ENCODE results near the gene ADA. TPM values are rescaled to one million over a fixed set of nuclear protein-coding genes. Genes with fewer than 3 reads are reported as not detected.

Gene ADA
- total and polyA plus RNA-seq, 4 donors: 2.8 to 16.4 (median 10.7) TPM

DNA sequence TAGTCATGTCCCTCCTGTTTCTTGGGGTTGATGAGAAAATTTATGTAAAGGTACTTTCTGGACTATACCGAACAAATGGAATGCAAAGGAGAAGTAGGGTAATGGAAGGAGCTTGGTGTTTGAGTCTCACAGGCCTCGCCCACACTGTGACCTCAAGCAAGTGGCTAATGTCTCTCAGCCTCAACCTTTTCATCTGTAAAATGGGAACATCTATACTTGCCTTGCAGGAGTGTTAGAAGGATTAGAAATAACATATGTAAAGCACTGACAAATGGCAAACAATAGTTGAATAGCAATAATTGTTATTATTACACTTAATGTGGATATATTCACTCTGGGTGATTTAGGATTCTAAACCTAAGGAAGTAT, 78.0 kb downstream of the ADA start:
- 73 to 80% methylated on average over 2 of the region's 2 CpGs for WGBS, 2 donors
- Histone ChIP-seq H3K27me3 (ENCODE audit: control insufficient read depth in 1 of 2, insufficient read depth in 2 of 2, low read length in 1 of 2) (no peaks in the 10 kb centered on the region), H3K27ac (ENCODE audit: low read depth in 1 of 2, low read length in 2 of 2) (peak overlapping the region in 1 of 2 donors; percentile 86), H3K4me3 (ENCODE audit: low read length in 2 of 2) (no peak overlapping the region), H3K4me1 (ENCODE audit: control insufficient read depth in 1 of 2, insufficient read depth in 2 of 2, low read length in 2 of 2) (no peaks in the 10 kb centered on the region), H3K9me3 (ENCODE audit: control insufficient read depth, low read length) (no peaks in the 10 kb centered on the region), H3K36me3 (ENCODE audit: control insufficient read depth in 1 of 2, insufficient read depth in 2 of 2, low read length in 1 of 2) (no peaks in the 10 kb centered on the region)
- DNase-seq: no peak
- no peak for ATAC-seq (ENCODE audit: low FRiP score)
- intact Hi-C loops (cut with DNase I): loop anchor here in 1 of 2 donors (2.0 to 5.0 kb wide), 2 partner anchors 35 to 51 kb away; partner anchors contain the start of gene SERINC3

DNA sequence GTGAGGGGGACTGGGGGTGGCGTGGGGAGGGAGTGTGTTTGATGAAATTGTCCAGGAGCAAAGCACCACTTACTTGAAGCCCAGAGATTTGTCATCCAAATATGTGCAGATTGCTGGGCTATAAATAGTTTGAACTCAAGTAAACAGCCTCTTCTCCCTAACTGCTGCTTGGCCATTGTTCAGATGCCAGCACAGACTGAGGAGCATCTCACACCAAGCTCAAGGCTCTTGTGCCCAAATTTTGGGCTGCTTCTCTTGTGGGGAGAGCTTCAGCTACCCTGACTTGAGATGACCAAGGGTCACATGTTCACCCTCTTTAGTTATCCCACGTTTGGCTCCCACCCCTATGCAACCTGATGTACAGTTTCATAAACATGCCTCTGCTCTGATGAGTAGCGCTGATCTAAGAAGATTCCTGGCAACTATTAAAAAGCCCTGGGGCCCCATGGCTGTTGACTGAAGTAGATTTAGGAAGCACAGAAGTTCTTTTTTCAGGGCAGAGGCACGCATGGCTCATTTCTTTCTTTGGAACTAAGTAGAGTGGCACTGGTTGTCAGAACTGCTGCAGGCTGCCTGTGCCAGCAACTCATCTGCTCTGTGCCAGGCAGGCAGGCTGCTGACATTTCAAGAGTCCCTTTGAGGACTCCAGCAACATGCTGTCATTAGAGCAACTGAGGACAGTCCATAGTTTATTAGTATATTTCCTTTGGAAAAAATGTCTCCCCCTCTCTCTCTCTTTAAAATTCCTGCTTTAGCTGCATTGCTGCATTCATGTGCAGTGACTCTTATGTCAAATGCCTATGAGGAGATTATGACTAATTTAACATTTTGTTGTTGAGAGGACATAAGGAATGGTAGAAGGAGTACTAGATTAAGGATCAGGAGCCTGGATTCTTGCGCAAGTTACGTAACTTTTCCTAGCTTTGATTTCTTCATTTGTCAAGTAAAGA, 78.7 kb downstream of the ADA start:
- intact Hi-C loops (cut with DNase I): loop anchor here in 1 of 2 donors (2.0 to 5.0 kb wide), 2 partner anchors 36 to 51 kb away; partner anchors contain the start of gene SERINC3
- DNase-seq (no peak), ATAC-seq (ENCODE audit: low FRiP score) (peak; percentile 70)
- Histone ChIP-seq H3K4me1 (ENCODE audit: control insufficient read depth in 1 of 2, insufficient read depth in 2 of 2, low read length in 2 of 2) (no peaks in the 10 kb centered on the region), H3K27me3 (ENCODE audit: control insufficient read depth in 1 of 2, insufficient read depth in 2 of 2, low read length in 1 of 2) (no peaks in the 10 kb centered on the region), H3K9me3 (ENCODE audit: control insufficient read depth, low read length) (no peaks in the 10 kb centered on the region), H3K4me3 (ENCODE audit: low read length in 2 of 2) (no peak overlapping the region), H3K36me3 (ENCODE audit: control insufficient read depth in 1 of 2, insufficient read depth in 2 of 2, low read length in 1 of 2) (no peaks in the 10 kb centered on the region), H3K27ac (ENCODE audit: low read depth in 1 of 2, low read length in 2 of 2) (peak overlapping the region; percentile 38 to 96)
- WGBS, 2 donors: 18 to 19% methylated on average over 6 of the region's 6 CpGs

GRCh38 chr20:44571362-44571988, 80.0 kb downstream of the ADA start:
- intact Hi-C loops (cut with DNase I): loop anchor here in 1 of 2 donors (5.0 kb wide), 1 partner anchor 49 kb away; the partner anchor contains the start of gene SERINC3
- no peaks in the 10 kb centered on the region for H3K27me3 ChIP-seq (ENCODE audit: control insufficient read depth in 1 of 2, insufficient read depth in 2 of 2, low read length in 1 of 2)
- H3K9me3 ChIP-seq (ENCODE audit: control insufficient read depth, low read length): no peaks in the 10 kb centered on the region
- H3K36me3 ChIP-seq (ENCODE audit: control insufficient read depth in 1 of 2, insufficient read depth in 2 of 2, low read length in 1 of 2): no peaks in the 10 kb centered on the region
- no peak overlapping the region for H3K4me3 ChIP-seq (ENCODE audit: low read length in 2 of 2)
- ATAC-seq (ENCODE audit: low FRiP score) (no peak), DNase-seq (no peak)
- no peaks in the 10 kb centered on the region for H3K4me1 ChIP-seq (ENCODE audit: control insufficient read depth in 1 of 2, insufficient read depth in 2 of 2, low read length in 2 of 2)
- no peak overlapping the region for H3K27ac ChIP-seq (ENCODE audit: low read depth in 1 of 2, low read length in 2 of 2)
- 88 to 93% methylated on average over 6 of the region's 6 CpGs for WGBS, 2 donors

DNA sequence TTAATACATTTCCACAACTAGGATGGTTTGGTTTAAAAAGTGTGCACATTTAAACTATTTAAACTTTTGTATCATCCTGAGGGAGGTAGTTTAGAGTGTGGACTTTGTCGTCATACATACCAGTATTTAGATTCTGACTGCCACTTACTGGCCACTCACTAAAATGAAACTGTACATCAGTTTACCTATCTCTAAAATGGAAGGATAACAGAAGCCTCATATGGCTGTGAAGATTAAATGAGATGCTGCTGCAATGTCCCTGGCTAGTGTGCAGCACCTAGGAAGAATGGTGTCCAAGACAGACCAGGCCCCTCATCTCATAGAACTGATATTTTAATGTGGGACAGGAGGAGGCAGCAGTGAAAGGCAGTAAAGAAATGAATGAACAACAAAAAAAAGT, 81.1 kb downstream of the ADA start:
- DNase-seq (no peak), ATAC-seq (ENCODE audit: low FRiP score) (no peak)
- no peaks in the 10 kb centered on the region for H3K4me1 ChIP-seq (ENCODE audit: control insufficient read depth in 1 of 2, insufficient read depth in 2 of 2, low read length in 2 of 2)
- no peaks in the 10 kb centered on the region for H3K9me3 ChIP-seq (ENCODE audit: control insufficient read depth, low read length)
- WGBS, 2 donors: 94% methylated on average over 1 of the region's 1 CpG
- H3K36me3 ChIP-seq (ENCODE audit: control insufficient read depth in 1 of 2, insufficient read depth in 2 of 2, low read length in 1 of 2): no peaks in the 10 kb centered on the region
- H3K27ac ChIP-seq (ENCODE audit: low read depth in 1 of 2, low read length in 2 of 2): no peak overlapping the region
- intact Hi-C loops (cut with DNase I): loop anchor here in 1 of 2 donors (5.0 kb wide), 1 partner anchor 48 kb away; the partner anchor contains the start of gene SERINC3
- H3K4me3 ChIP-seq (ENCODE audit: low read length in 2 of 2): no peak overlapping the region
- no peaks in the 10 kb centered on the region for H3K27me3 ChIP-seq (ENCODE audit: control insufficient read depth in 1 of 2, insufficient read depth in 2 of 2, low read length in 1 of 2)

Other genes starting within 250 kb of the ADA start
- 10 to 100 TPM in 1 of 2 donors, 1 to 10 TPM in 1; 7.6 to 11.8 TPM for gene TTPAL, start 175.8 kb downstream of the ADA start, total RNA-seq
- 1 to 10 TPM; 1.8 to 4.2 TPM for gene TTPAL, start 175.8 kb downstream of the ADA start, polyA plus RNA-seq
- 100 to 1,000 TPM; 131 to 134 TPM for gene SERINC3, start 129.6 kb downstream of the ADA start, total RNA-seq
- gene SERINC3, start 129.6 kb downstream of the ADA start, polyA plus RNA-seq: 10 to 100 TPM; 47.1 to 77.7 TPM
- 10 to 100 TPM; 80.9 to 85.0 TPM for gene PKIG, start 69.1 kb downstream of the ADA start, total RNA-seq
- 100 to 1,000 TPM; 190 to 247 TPM for gene PKIG, start 69.1 kb downstream of the ADA start, polyA plus RNA-seq
- 100 to 1,000 TPM in 1 of 2 donors, 10 to 100 TPM in 1; 59.4 to 186 TPM for gene CCN5, start 63.7 kb upstream of the ADA start, total RNA-seq
- 100 to 1,000 TPM in 1 of 2 donors, 10 to 100 TPM in 1; 93.1 to 137 TPM for gene CCN5, start 63.7 kb upstream of the ADA start, polyA plus RNA-seq
- 10 to 100 TPM in 1 of 2 donors, 1 to 10 TPM in 1; 5.0 to 16.1 TPM for gene KCNK15, start 94.2 kb upstream of the ADA start, total RNA-seq
- 1 to 10 TPM; 2.3 to 6.8 TPM for gene KCNK15, start 94.2 kb upstream of the ADA start, polyA plus RNA-seq
- gene RIMS4, start 158.8 kb upstream of the ADA start, total RNA-seq: 10 to 100 TPM in 1 of 2 donors, 1 to 10 TPM in 1; 2.8 to 16.6 TPM
- gene RIMS4, start 158.8 kb upstream of the ADA start, polyA plus RNA-seq: 1 to 10 TPM in 1 of 2 donors, under 1 TPM in 1; 0.46 to 2.3 TPM
- gene YWHAB, start 234.0 kb upstream of the ADA start, total RNA-seq: 100 to 1,000 TPM; 166 to 167 TPM
- 100 to 1,000 TPM; 105 to 117 TPM for gene YWHAB, start 234.0 kb upstream of the ADA start, polyA plus RNA-seq

All from aorta (tissue), 5 donors.